OCI-LY3 (cell line): ENCODE results near the gene AP5B1.

Source experiments
- CTCF ChIP-seq: fragments of 200-600, 300-600 bp; sonication (generic); IDR thresholded peaks from 2 replicates; pipeline ENCODE4 v1.5.1; 2014; ENCODE audit warnings: antibody characterized with exemption, low read length, low read depth
- EZH2phosphoT487 ChIP-seq: fragments of 200-600 bp; shearing (Covaris generic); IDR thresholded peaks from 2 replicates; pipeline ENCODE4 v1.6.1; 2018; ENCODE audit warnings: antibody characterized with exemption, mixed run types, low read depth

- TF ChIP-seq CTCF (no peak), EZH2phosphoT487 (no peak)
These were observed 7.2 kb upstream of the AP5B1 start for GRCh38 chr11:65787649-65788622.
